IMR-90 (cell line): ENCODE data around the gene MTUS2. TPM values are rescaled to one million over a fixed set of nuclear protein-coding genes. Genes with fewer than 3 reads are reported as not detected.

ENCODE experiments used
- ATAC-seq: fragments of 200-7000 bp; cut with Tn5 transposase; 2 replicates; pipeline ENCODE4 v1.9.1; 2020; ENCODE audit warnings: low read depth, mild to moderate bottlenecking, moderate library complexity
- BruUV-seq: library from RNA; stranded (reverse); fragments of 400-500 nt; replicated peaks from 2 replicates; lab custom pipeline; 2021; lab: Mats Ljungman, UMichigan
- CTCF ChIA-PET: fragments of 300-600 bp; formaldehyde crosslinking; extraction: SDS; loops from one replicate; lab custom pipeline; 2021; ENCODE audit warnings: antibody characterized with exemption; lab: Yijun Ruan, JAX
- POLR2A ChIA-PET: fragments of 300-600 bp; sonication (Branson Sonifier 250); formaldehyde crosslinking; loops from one replicate; lab custom pipeline; 2022; ENCODE audit warnings: antibody characterized with exemption; ENCODE audit not compliant: unreplicated experiment; lab: Charles Lee
- DNase-seq: peaks from one replicate; pipeline ENCODE4 v3.0.0; 2013
- H2AFZ ChIP-seq: replicated peaks from 2 replicates; pipeline ENCODE3; 2013; ENCODE audit warnings: low read length, mild to moderate bottlenecking; ENCODE audit not compliant: poor library complexity
- H2AK5ac ChIP-seq: 2 replicates; pipeline ENCODE4 v1.6.1; 2013; ENCODE audit warnings: low read depth, low read length, inconsistent platforms
- H2AK9ac ChIP-seq: replicated peaks from 2 replicates; pipeline ENCODE3; 2013; ENCODE audit warnings: mild to moderate bottlenecking, low read depth, low read length, moderate library complexity; ENCODE audit not compliant: poor library complexity
- H2BK120ac ChIP-seq: 2 replicates; pipeline ENCODE4 v1.6.1; 2013; ENCODE audit warnings: low read depth, low read length, inconsistent platforms
- H2BK15ac ChIP-seq: 3 replicates; pipeline ENCODE4 v1.6.1; 2013; ENCODE audit warnings: low read depth, low read length, inconsistent platforms
- H2BK20ac ChIP-seq: 2 replicates; pipeline ENCODE4 v1.6.1; 2013; ENCODE audit warnings: low read depth, mild to moderate bottlenecking, inconsistent platforms, low read length, moderate library complexity
- H2BK5ac ChIP-seq: 2 replicates; pipeline ENCODE4 v1.6.1; 2013; ENCODE audit warnings: mild to moderate bottlenecking, low read depth, low read length, inconsistent platforms; ENCODE audit not compliant: poor library complexity, severe bottlenecking
- H3K14ac ChIP-seq: replicated peaks from 2 replicates; pipeline ENCODE4 v1.6.1; 2013; ENCODE audit warnings: low read depth, low read length, inconsistent platforms
- H3K18ac ChIP-seq: 2 replicates; pipeline ENCODE4 v1.6.1; 2013; ENCODE audit warnings: low read depth, low read length, control low read depth
- H3K23ac ChIP-seq: 2 replicates; pipeline ENCODE4 v1.6.1; 2013; ENCODE audit warnings: low read depth, low read length, inconsistent platforms
- H3K27ac ChIP-seq: 2 replicates; pipeline ENCODE4 v1.5.1; 2013; ENCODE audit warnings: mild to moderate bottlenecking, control low read depth, low read length; ENCODE audit not compliant: insufficient read depth
- H3K27me3 ChIP-seq: 2 replicates; pipeline ENCODE4 v1.6.1; 2013; ENCODE audit warnings: low read length; ENCODE audit not compliant: control insufficient read depth, insufficient read depth
- H3K36me3 ChIP-seq: 2 replicates; pipeline ENCODE4 v1.6.1; 2013; ENCODE audit warnings: low read length, mixed read lengths; ENCODE audit not compliant: control insufficient read depth, insufficient read depth
- H3K4ac ChIP-seq: 2 replicates; pipeline ENCODE4 v1.6.1; 2013; ENCODE audit warnings: low read depth, low read length, inconsistent platforms
- H3K4me1 ChIP-seq: 2 replicates; pipeline ENCODE4 v1.6.1; 2013; ENCODE audit warnings: low read length, mixed read lengths; ENCODE audit not compliant: control insufficient read depth, insufficient read depth
- H3K4me2 ChIP-seq: 2 replicates; pipeline ENCODE4 v1.6.1; 2013; ENCODE audit warnings: low read depth, mild to moderate bottlenecking, control low read depth, low read length, moderate library complexity
- H3K4me3 ChIP-seq: 2 replicates; pipeline ENCODE4 v1.5.1; 2013; ENCODE audit warnings: low read depth, mild to moderate bottlenecking, control low read depth, low read length, moderate library complexity; ENCODE audit not compliant: insufficient read depth
- H3K56ac ChIP-seq: 2 replicates; pipeline ENCODE4 v1.6.1; 2013; ENCODE audit warnings: low read length, inconsistent platforms; ENCODE audit not compliant: insufficient read depth; ENCODE audit errors: extremely low read depth
- H3K79me1 ChIP-seq, 2 experiments: 2 replicates each; pipeline ENCODE4 v1.6.1; 2013; ENCODE audit warnings: low read length in 2 of 2, inconsistent platforms in 1 of 2, low read depth in 1 of 2
- H3K9ac ChIP-seq: 2 replicates; pipeline ENCODE4 v1.6.1; 2013; ENCODE audit warnings: low read depth, low read length, control low read depth
- H3K9me1 ChIP-seq: 2 replicates; pipeline ENCODE4 v1.6.1; 2013; ENCODE audit warnings: low read length, inconsistent platforms; ENCODE audit not compliant: insufficient read depth
- H3K9me3 ChIP-seq: 2 replicates; pipeline ENCODE4 v1.6.1; 2013; ENCODE audit warnings: low read length; ENCODE audit not compliant: control insufficient read depth, insufficient read depth
- H4K20me1 ChIP-seq: 2 replicates; pipeline ENCODE4 v1.6.1; 2013; ENCODE audit warnings: low read length, inconsistent platforms; ENCODE audit not compliant: insufficient read depth
- H4K5ac ChIP-seq: 2 replicates; pipeline ENCODE4 v1.6.1; 2013; ENCODE audit warnings: mild to moderate bottlenecking, low read depth, low read length, control low read depth
- H4K8ac ChIP-seq, 2 experiments: 2 replicates each; pipeline ENCODE4 v1.6.1; 2013; ENCODE audit warnings: low read depth in 2 of 2, low read length in 2 of 2, control low read depth in 1 of 2, inconsistent platforms in 1 of 2
- H4K91ac ChIP-seq: 2 replicates; pipeline ENCODE4 v1.6.1; 2013; ENCODE audit warnings: low read depth, low read length, inconsistent platforms; ENCODE audit not compliant: insufficient read depth
- BHLHE40 ChIP-seq: fragments of 150-350 bp; IDR thresholded peaks from 2 replicates; pipeline ENCODE4 v1.6.1; 2016; ENCODE audit warnings: mild to moderate bottlenecking, low read depth, low read length
- CEBPB ChIP-seq: IDR thresholded peaks from 2 replicates; pipeline ENCODE4 v1.6.1; 2012; ENCODE audit warnings: low read depth, low read length, improper control_type of control experiment
- CTCF ChIP-seq: conservative IDR thresholded peaks from 2 replicates; pipeline ENCODE4 v1.5.1; 2012; ENCODE audit warnings: mild to moderate bottlenecking, low read depth, low read length, improper control_type of control experiment
- ELK1 ChIP-seq: fragments of 150-350 bp; IDR thresholded peaks from 2 replicates; pipeline ENCODE4 v1.6.1; 2016; ENCODE audit warnings: low read depth, mild to moderate bottlenecking, low read length, moderate library complexity, borderline replicate concordance
- FOS ChIP-seq: fragments of 150-350 bp; IDR thresholded peaks from 2 replicates; pipeline ENCODE4 v1.6.1; 2016; ENCODE audit warnings: low read depth, low read length
- MAFK ChIP-seq: IDR thresholded peaks from 2 replicates; pipeline ENCODE4 v1.6.1; 2012; ENCODE audit warnings: low read depth, low read length, improper control_type of control experiment
- MXI1 ChIP-seq: IDR thresholded peaks from 2 replicates; pipeline ENCODE4 v1.6.1; 2012; ENCODE audit warnings: low read depth, mild to moderate bottlenecking, low read length, moderate library complexity, borderline replicate concordance
- POLR2A ChIP-seq: IDR thresholded peaks from 2 replicates; pipeline ENCODE4 v1.6.1; 2012; ENCODE audit warnings: mild to moderate bottlenecking, low read depth, low read length
- RCOR1 ChIP-seq: IDR thresholded peaks from 2 replicates; pipeline ENCODE4 v1.6.1; 2012; ENCODE audit warnings: mild to moderate bottlenecking, low read length, improper control_type of control experiment; ENCODE audit not compliant: insufficient replicate concordance
- RFX5 ChIP-seq: IDR thresholded peaks from 2 replicates; pipeline ENCODE4 v1.8.0; 2012; ENCODE audit warnings: low read depth, mild to moderate bottlenecking, low read length, moderate library complexity
- SMC3 ChIP-seq: fragments of 150-350 bp; IDR thresholded peaks from 2 replicates; pipeline ENCODE4 v1.6.1; 2016; ENCODE audit warnings: low read depth, mild to moderate bottlenecking, antibody characterized with exemption, low read length, moderate library complexity
- USF2 ChIP-seq: fragments of 150-350 bp; IDR thresholded peaks from 2 replicates; pipeline ENCODE4 v1.6.1; 2017; ENCODE audit warnings: mild to moderate bottlenecking, antibody characterized with exemption, low read length, low read depth
- WGBS, 2 experiments: methylation state at CpG; one replicate each; pipeline versions ENCODE4 v1.1.5 to v1.1.7; 2013; ENCODE audit warnings: missing lambda C conversion rate in 2 of 2; ENCODE audit not compliant: insufficient read length in 1 of 2; ENCODE audit errors: extremely low coverage in 2 of 2; 5-methylcytosine and 5-hydroxymethylcytosine counted together
- dilution Hi-C: fragments of 300-500 bp; cut with HindIII; formaldehyde crosslinking; loops from one replicate; pipeline ENCODE4 v1.14.3; 2018; ENCODE audit warnings: low sequenced_read_pairs; ENCODE audit not compliant: unreplicated experiment
- in situ Hi-C: fragments of 300-500 bp; cut with MboI; formaldehyde crosslinking; loops from 3 replicates; pipeline ENCODE4 v1.14.3; 2019; ENCODE audit warnings: low sequenced_read_pairs, inconsistent platforms, mixed read lengths
- intact Hi-C: fragments of 100-400 bp; cut with micrococcal nuclease; formaldehyde crosslinking; loops from 2 replicates; pipeline ENCODE4 v1.10.0; 2022
- polyA plus RNA-seq, 3 experiments: library from polyadenylated mRNA; depleted of rRNA; stranded (reverse); fragments of >200 nt; gene quantifications; 2 replicates each; pipeline ENCODE4 v1.2.3, GENCODE V29; 2012; ENCODE audit warnings: low replicate concordance in 1 of 3
- total RNA-seq: library from RNA; depleted of rRNA; stranded (reverse); fragments of >200 nt; gene quantifications from 2 replicates; pipeline ENCODE4 v1.2.3, GENCODE V29; 2012

MTUS2 gene
- total and polyA plus RNA-seq, 2 of the 4 experiments (the other 2 are of a cell fraction), result under 0.01 to 0.02 TPM

GRCh38 chr13:29101409-29101808 is 281.3 kb downstream of the MTUS2 start:
- Histone ChIP-seq H3K27ac (no peak overlapping the region), H3K79me1 (no peaks in the 10 kb centered on the region), H2AFZ (no peak overlapping the region), H4K5ac (no peak overlapping the region), H4K91ac (no peak overlapping the region), H3K56ac (no peak overlapping the region), H3K27me3 (no peaks in the 10 kb centered on the region), H2BK5ac (no peak overlapping the region), H3K4me3 (no peak overlapping the region), H3K9me1 (no peaks in the 10 kb centered on the region), H3K4ac (no peak overlapping the region), H2BK15ac (no peak overlapping the region), H3K18ac (no peak overlapping the region), H3K9ac (no peak overlapping the region), H4K8ac (no peak overlapping the region), H2AK9ac (no peak overlapping the region), H2BK120ac (no peak overlapping the region), H3K9me3 (peaks cover 9% of the 10 kb centered on the region), H3K23ac (no peak overlapping the region), H2BK20ac (no peak overlapping the region), H2AK5ac (no peak overlapping the region), H3K14ac (no peak overlapping the region), H3K4me2 (no peak overlapping the region), H3K4me1 (no peaks in the 10 kb centered on the region), H3K36me3 (no peaks in the 10 kb centered on the region), H4K20me1 (no peaks in the 10 kb centered on the region)
- dilution Hi-C loops, result no loop called here
- BruUV-seq, result no TSS peak
- in situ Hi-C loops, result no loop called here
- ATAC-seq, result no peak
- ChIA-PET CTCF (no interaction called here), POLR2A (no interaction called here)
- no peak for DNase-seq
- TF ChIP-seq MXI1, result no peak
- no peak for TF ChIP-seq FOS
- no peak for TF ChIP-seq CEBPB
- TF ChIP-seq RCOR1, result no peak
- TF ChIP-seq BHLHE40, result no peak
- no peak for TF ChIP-seq USF2
- TF ChIP-seq RFX5, result no peak
- TF ChIP-seq ELK1, result no peak
- TF ChIP-seq SMC3, result no peak
- no peak for TF ChIP-seq MAFK
- no peak for TF ChIP-seq POLR2A
- TF ChIP-seq CTCF, result no peak
- intact Hi-C loops, result no loop called here
- WGBS, 2 experiments, result 0% methylated on average over 1 of the region's 2 CpGs; no CpG with 5 or more reads in 1 of the 2 experiments
